Prostate gland (tissue), 2 donors: ENCODE results near the gene CLP1.

Experiments used
- CTCF ChIP-seq, 4 experiments: fragments of 200-600 bp in 2 of 4; fragments of 450-650 bp in 2 of 4; sonication (generic) in 2 of 4; IDR thresholded peaks; 1 replicate in 3 of 4; 2 replicates in 1 of 4; pipeline ENCODE4 v1.5.1; 2016 to 2019; ENCODE audit warnings: antibody characterized with exemption in 4 of 4, mild to moderate bottlenecking in 2 of 4, moderate library complexity in 2 of 4
- POLR2A ChIP-seq: fragments of 450-650 bp; IDR thresholded peaks from one replicate; pipeline ENCODE4 v1.6.1; 2016; ENCODE audit warnings: antibody characterized with exemption, mild to moderate bottlenecking
- POLR2AphosphoS5 ChIP-seq: sonication (generic); formaldehyde crosslinking; IDR thresholded peaks from one replicate; pipeline ENCODE4 v1.6.1; 2017; ENCODE audit warnings: antibody characterized with exemption

- TF ChIP-seq CTCF (IDR thresholded peaks at IDR 0.05) (no peak), POLR2AphosphoS5 (no peak), POLR2A (no peak)
Measured at GRCh38 chr11:57610170-57610569, 47.4 kb upstream of the CLP1 start.
